GM12873 (cell line): ENCODE data around the gene ANKS6.

Experiments used
- CTCF ChIP-seq: IDR thresholded peaks from 2 replicates; pipeline ENCODE4 v1.5.1; 2012; ENCODE audit warnings: low read depth, mild to moderate bottlenecking, moderate library complexity, low read length, control low read depth; ENCODE audit not compliant: insufficient read depth; ENCODE audit errors: missing control alignments

ANKS6 gene

GRCh38 chr9:98701576-98701975 is 94.8 kb downstream of the ANKS6 start:
- no peak for TF ChIP-seq CTCF

- no peak for TF ChIP-seq CTCF
These were observed 95.6 kb downstream of the ANKS6 start for GRCh38 chr9:98700801-98701200.

GRCh38 chr9:98698856-98699255 is 97.5 kb downstream of the ANKS6 start:
- no peak for TF ChIP-seq CTCF

GRCh38 chr9:98694943-98695342 is 101.4 kb downstream of the ANKS6 start:
- TF ChIP-seq CTCF: no peak

GRCh38 chr9:98692392-98692791 is 104.0 kb downstream of the ANKS6 start:
- TF ChIP-seq CTCF: no peak

- TF ChIP-seq CTCF: no peak
These were observed 104.5 kb downstream of the ANKS6 start for GRCh38 chr9:98691890-98692289.

GRCh38 chr9:98690686-98691085 is 105.7 kb downstream of the ANKS6 start:
- no peak for TF ChIP-seq CTCF
